HG03378 (cell line): ENCODE data around the gene SKAP2.

Source experiments
- ATAC-seq: cut with Tn5 transposase; IDR thresholded peaks from one replicate; pipeline ENCODE4 v1.9.1; 2021; ENCODE audit warnings: mild to moderate bottlenecking, moderate library complexity; ENCODE audit not compliant: unreplicated experiment

Gene SKAP2

GRCh38 chr7:26668821-26669220 lies 195.6 kb downstream of the SKAP2 start:
- no peak for ATAC-seq

GRCh38 chr7:26667514-26668133 lies 196.8 kb downstream of the SKAP2 start:
- no peak for ATAC-seq

- ATAC-seq = no peak
Observed at GRCh38 chr7:26664735-26665416, 199.5 kb downstream of the SKAP2 start.

GRCh38 chr7:26664274-26664673 lies 200.1 kb downstream of the SKAP2 start:
- ATAC-seq = no peak

- no peak for ATAC-seq
Observed at GRCh38 chr7:26663874-26664273, 200.5 kb downstream of the SKAP2 start.

DNA sequence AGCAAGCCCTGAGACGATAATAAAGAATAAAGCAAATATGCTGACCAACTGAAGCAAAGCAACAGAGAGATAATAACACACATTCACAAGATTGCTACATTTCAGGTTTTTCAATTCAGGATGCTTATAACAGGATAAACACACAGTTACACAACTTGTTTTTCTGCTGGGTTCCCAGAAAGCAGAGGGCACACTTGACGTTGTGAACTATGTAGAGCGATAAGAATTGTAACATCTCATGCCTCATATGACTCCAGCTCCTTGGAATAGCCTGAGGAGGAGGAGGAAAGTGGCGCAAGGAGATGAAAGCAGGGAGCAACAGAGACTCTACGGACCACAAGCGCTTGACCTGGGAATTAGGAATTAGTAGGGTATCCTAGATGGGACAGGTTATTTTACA lies 201.7 kb downstream of the SKAP2 start:
- no peak for ATAC-seq

DNA sequence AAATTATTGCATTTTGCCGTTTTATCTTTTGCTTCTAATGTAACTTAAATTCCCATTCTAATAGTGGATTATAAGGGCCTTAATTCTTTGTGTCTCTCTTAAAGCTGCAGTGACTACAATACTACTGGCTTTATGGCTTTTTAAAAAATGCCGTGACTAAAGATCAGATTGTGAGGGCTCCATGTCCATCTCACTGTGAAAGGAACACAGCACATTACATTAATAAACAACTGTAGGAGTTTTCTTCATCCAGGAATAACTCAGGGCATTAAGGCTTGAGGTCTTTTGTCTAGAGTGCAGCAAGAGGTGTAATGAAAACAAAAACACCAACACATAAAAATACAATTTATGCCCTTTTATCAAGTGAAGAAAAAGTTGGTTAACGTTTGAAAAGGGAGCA lies 205.3 kb downstream of the SKAP2 start:
- ATAC-seq = no peak

DNA sequence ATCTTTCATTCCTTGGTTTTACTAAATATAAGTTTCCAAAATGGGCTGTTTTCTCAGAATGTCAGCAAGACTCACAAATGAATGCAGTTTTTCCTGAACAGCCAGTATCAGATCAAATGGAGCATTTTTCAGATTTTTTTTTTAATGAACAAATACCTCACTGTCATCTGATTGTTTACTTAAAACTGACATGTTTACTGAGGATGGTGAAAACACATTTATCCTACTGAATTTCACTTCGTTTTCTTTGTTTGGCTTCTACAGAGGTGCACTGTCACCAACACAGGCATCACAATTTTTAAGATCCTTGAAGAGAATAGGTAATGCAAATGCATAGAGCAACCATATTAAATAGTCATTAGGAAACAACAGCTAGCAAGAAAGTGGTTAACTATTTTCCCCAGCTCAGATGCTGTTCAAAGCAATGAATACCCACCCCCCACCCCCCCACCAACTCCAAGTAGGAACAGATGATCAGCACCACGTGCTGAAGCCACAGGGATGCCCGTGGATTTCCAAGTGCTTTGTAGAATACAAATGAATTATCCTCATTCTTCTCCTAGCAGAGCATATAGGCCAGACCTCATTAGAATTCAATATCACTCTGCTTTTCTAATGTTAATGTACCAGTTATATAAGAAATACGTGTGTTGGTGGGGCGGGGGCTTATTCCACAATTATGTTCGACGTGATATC lies 205.9 kb downstream of the SKAP2 start:
- no peak for ATAC-seq

DNA sequence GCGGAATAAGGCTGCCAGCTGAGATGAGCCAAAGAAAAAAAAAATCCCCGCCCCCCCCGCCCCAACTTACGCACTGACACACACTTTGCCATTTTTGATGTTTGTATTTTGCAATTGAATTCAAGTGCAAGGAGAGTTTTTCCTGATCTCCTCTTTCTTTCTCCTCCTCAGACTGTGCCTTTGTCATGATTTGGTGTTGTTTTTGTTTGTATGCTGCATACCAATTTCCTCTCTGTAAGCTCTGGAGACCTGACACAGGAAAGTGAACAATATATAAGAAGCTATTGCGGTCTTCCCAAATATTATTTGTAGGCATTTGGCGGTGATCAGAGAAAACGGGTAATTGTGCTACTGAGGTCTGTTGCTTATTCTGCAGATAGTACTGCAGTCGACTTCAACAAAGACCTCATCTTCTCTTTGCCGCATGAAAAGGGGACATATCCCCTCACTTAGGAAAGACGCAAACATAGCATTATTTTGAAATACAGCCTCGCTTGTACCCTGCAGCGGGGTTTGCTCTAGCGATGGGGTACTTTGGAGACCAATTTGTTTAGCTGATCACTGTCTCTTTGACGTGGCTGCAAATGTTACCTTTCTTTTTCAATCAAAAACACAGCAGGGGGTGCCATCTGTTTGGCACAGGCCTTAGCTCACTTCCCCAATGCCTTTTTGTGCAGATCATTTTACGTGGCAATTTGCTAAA lies 206.6 kb downstream of the SKAP2 start:
- no peak for ATAC-seq

GRCh38 chr7:26657206-26657641 lies 207.2 kb downstream of the SKAP2 start:
- no peak for ATAC-seq

DNA sequence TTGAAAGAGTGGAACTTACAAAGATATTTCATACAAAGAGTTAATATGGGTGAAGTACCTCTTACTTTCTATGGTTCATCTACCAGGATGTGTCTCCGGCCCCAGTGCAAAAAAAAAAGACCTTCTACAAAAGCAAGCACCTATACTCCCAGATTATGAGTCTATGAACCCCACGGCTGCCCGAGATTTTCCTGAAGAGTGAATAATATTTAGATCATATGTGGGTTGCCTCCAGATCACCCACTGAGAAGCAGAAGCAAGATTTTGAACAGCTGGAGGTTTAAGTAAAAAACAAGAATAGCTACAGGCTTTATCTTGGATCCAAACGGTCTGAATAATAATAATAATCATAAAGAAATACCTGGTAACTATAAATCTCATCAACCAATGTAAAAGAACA lies 207.7 kb downstream of the SKAP2 start:
- no peak for ATAC-seq

GRCh38 chr7:26655781-26656180 lies 208.6 kb downstream of the SKAP2 start:
- no peak for ATAC-seq

DNA sequence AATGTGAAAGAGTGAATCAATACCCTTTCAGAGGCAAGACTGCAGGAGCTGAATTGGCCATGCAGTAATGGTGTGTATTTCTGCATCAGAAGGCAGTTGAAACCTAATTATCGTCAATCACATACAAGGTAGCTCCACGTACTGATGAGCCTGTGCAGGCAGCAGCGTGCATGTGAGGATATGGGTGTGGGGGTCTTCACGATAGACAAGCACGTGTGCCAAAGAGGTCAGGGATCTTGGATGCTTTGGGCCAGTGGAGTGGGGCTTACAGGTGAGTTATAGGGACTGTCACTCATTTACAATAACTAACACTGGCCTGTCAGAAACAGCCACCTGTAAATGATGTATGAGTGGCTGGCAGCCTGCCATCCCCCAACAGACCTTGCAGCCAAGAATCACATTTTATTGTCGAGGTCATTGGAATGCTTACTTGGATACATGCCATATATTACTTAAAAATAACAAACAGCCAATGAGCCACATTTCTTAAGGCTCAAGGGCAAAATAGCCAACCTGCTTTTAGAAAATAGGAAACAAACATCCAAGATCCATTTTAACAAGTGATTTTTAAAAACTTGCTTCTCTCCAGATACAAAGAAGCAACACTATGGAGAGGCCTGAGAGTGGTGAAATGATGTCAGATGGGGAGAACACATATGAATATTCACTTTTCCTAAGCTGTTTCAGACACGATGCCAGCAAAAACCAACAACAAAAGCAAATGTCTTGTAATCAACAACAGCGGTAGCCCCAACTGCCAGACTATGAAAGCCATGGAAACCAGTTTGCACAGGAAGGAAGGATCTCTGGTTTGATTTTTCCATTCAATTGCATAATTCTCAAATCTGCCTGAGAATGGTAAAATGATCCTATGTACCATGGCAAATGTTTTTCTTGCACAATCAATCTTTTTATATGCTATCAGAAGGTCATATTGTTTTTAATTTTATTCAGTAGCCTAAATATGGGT lies 210.7 kb downstream of the SKAP2 start:
- ATAC-seq = no peak

GRCh38 chr7:26652401-26653100 lies 211.8 kb downstream of the SKAP2 start:
- no peak for ATAC-seq

- no peak for ATAC-seq
Observed at GRCh38 chr7:26650103-26650502, 214.3 kb downstream of the SKAP2 start.

- ATAC-seq = no peak
Observed at GRCh38 chr7:26649388-26649787, 215.0 kb downstream of the SKAP2 start.

DNA sequence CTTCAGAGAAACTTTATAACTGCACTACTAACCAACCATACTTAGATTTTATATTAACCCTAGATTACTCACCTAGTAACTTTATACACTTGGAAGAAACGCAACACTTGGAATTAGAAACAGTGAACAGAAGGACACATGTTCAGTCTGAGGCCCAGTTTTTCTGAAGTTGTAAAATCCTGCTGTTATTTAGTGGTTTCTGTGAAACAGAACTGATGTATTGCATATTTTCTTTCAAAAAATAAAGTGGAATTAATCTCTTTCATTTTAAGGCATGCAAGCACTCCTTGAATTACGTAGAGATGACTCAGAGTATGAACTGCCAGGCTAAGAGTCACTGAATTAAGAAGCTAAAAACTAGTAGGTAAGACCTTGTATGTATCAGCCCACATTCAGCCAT lies 215.8 kb downstream of the SKAP2 start:
- no peak for ATAC-seq

DNA sequence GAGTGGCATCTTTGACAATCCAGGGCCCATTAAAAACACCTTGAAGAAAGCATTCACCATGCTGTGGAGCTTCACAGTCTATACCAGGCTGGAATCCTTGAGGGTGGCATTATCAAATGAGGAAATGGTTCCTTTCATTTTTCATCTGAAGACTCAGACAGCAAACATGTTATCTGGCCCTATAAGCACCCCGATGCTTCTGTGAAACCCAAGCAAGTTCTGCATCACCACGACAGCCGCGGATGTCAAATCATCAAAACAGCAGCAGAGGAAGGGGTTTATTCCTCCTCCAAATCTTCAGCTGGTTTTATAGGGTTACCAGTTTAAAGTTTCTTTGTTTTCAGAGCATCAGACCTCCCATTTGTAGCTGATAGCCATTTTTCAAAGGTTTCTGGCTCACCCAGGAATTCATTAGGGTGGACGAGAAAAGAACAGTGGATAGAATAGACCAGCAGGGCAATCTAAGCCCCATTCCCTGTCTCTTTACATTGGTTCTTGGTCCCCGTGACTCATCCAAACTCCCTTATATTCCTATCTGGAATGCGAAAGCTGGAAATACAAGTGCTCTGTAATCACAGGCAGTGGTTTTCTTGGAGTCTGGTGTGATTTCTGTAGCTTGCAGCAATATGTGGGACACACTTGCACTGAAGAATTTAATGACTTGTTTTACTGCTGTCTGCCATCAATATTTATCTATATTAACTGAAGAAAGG lies 217.9 kb downstream of the SKAP2 start:
- ATAC-seq = no peak

GRCh38 chr7:26645121-26645520 lies 219.3 kb downstream of the SKAP2 start:
- ATAC-seq = no peak
